ENCODE measurements around the gene SYNPO2.

- TF ChIP-seq, protein P1, sequence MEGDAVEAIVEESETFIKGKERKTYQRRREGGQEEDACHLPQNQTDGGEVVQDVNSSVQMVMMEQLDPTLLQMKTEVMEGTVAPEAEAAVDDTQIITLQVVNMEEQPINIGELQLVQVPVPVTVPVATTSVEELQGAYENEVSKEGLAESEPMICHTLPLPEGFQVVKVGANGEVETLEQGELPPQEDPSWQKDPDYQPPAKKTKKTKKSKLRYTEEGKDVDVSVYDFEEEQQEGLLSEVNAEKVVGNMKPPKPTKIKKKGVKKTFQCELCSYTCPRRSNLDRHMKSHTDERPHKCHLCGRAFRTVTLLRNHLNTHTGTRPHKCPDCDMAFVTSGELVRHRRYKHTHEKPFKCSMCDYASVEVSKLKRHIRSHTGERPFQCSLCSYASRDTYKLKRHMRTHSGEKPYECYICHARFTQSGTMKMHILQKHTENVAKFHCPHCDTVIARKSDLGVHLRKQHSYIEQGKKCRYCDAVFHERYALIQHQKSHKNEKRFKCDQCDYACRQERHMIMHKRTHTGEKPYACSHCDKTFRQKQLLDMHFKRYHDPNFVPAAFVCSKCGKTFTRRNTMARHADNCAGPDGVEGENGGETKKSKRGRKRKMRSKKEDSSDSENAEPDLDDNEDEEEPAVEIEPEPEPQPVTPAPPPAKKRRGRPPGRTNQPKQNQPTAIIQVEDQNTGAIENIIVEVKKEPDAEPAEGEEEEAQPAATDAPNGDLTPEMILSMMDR (IDR thresholded peaks at IDR 0.05) = no peak
- no peak for TF ChIP-seq POLR2A (IDR thresholded peaks at IDR 0.05)
Measured at GRCh38 chr4:119093042-119093827, 204.6 kb downstream of the SYNPO2 start.
